HG03521 (cell line): Measurements from ENCODE around the gene POC1A.
A peak's percentile ranks its signal among the peaks of the same experiment; 100 is the strongest.
"Not testable (repeated sequence)": the region's sequence is repeated elsewhere in the genome, so short reads cannot be mapped to it uniquely, and the experiment has no call there.

Experiments
- ATAC-seq: cut with Tn5 transposase; IDR thresholded peaks from one replicate; pipeline ENCODE4 v1.9.1; 2021; ENCODE audit warnings: mild to moderate bottlenecking, moderate library complexity; ENCODE audit not compliant: unreplicated experiment

POC1A gene

GRCh38 chr3:52153389-52154096 is 680 bp downstream of the POC1A start:
- no peak for ATAC-seq

DNA sequence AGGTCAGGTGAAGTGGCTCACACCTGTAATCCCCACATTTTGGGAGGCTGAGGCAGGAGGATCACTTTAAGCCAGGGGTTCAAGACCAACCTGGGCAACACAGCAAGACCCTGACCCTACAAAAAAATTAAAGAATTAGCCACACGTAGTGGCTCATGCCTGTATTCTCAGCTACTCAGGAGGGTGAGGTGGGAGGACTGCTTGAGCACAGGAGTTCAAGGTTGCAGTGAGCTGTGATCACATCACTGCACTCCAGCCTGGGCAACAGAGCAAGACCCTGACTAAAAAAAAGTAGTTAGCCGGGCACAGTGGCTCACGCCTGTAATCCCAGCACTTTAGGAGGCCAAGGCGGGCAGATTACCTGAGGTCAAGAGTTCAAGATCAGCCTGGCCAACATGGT is 2.2 kb downstream of the POC1A start:
- ATAC-seq = not testable (repeated sequence)

GRCh38 chr3:52150860-52151259 is 3.4 kb downstream of the POC1A start:
- ATAC-seq = no peak

- no peak for ATAC-seq
These were observed 3.9 kb downstream of the POC1A start for GRCh38 chr3:52150357-52150756.

- ATAC-seq = no peak
These were observed 4.5 kb downstream of the POC1A start for GRCh38 chr3:52149726-52150125.

GRCh38 chr3:52149021-52149420 is 5.2 kb downstream of the POC1A start:
- no peak for ATAC-seq

GRCh38 chr3:52147804-52148203 is 6.4 kb downstream of the POC1A start:
- ATAC-seq = no peak

GRCh38 chr3:52146811-52147210 is 7.4 kb downstream of the POC1A start:
- ATAC-seq = no peak

DNA sequence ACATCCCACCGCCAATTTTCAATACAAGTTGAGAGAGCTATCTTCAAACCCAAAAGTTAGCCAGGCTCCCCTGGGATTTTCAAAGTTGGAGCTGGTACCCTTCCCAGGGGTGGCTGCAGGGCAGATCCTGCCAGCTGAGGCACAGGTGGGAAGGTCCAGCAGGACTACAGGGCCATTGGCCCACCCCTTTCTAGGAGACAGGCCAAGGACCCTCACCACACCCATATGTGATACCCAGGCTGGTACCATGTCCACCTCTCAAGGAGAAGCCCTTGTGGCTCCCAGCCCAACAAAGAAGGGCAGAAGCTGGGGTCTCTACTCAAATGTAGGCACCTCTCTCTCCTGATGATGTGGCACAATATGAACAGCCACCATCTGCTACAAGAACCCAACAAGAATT is 8.0 kb downstream of the POC1A start:
- no peak for ATAC-seq

- ATAC-seq = no peak
These were observed 8.5 kb downstream of the POC1A start for GRCh38 chr3:52145736-52146110.

GRCh38 chr3:52144796-52145735 is 9.2 kb downstream of the POC1A start:
- ATAC-seq = no peak

GRCh38 chr3:52144034-52144795 is 10.0 kb downstream of the POC1A start:
- ATAC-seq = peak; percentile 51

- no peak for ATAC-seq
These were observed 10.6 kb downstream of the POC1A start for GRCh38 chr3:52143616-52144015.

GRCh38 chr3:52143156-52143555 is 11.1 kb downstream of the POC1A start:
- no peak for ATAC-seq

- ATAC-seq = no peak
These were observed 12.5 kb downstream of the POC1A start for GRCh38 chr3:52141751-52142150.

DNA sequence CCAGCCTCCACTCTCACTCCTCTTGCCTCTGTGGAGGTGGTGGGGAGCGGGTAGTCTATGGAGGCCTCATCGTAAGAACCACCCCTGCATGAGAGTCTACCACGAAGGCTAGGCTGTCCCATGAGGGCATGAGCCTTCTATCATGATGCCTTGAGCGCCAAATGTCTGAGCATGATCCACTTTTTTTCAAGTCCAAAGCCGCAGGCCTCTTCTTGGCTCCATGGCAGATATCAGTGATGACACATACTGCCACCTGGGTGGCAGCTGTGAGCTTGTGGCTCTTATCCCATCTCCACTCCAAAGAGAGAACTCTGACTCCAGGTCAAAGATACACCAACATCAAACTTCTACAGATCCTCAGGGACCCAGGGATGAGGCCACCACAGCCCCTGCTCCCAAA is 13.5 kb downstream of the POC1A start:
- no peak for ATAC-seq

- ATAC-seq = no peak
These were observed 14.2 kb downstream of the POC1A start for GRCh38 chr3:52140000-52140399.

DNA sequence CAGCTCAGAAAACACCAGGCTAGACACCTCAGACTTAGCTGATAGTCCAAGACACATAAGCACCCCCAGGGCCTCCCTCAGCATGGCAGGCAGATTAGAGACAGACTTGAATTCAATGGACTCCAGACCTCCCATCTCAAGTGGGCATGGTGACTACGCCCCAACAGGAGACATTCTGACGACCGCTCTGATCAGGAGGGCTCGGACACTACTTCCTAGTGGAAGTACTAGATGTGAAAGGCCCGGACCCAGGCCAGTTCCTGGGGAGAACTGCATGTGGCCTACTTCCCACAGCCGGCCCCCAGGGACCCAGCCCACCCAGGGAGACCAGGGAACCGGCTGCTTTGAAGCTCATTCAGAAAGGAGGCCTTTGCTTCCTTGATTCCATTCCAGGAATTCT is 16.9 kb downstream of the POC1A start:
- no peak for ATAC-seq

DNA sequence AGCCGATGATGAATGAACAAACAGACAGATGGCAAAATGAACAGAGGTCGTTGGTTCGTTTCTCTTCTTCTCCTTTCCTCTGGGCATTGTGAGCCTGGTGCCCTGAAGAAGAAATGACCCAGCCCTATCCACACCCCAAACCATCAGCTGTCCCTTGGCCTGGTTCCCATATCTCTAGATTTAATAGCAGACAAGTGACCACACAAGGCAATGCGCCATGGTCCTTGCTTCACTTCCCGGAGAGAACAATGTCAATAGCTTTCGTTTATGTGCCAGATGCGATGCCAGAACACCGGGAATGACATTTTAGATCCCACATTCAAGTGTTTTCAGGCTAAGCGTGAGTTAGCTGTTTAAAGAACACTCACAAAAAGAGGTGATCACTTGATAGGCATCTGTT is 17.7 kb downstream of the POC1A start:
- ATAC-seq = no peak

GRCh38 chr3:52135332-52135731 is 18.9 kb downstream of the POC1A start:
- ATAC-seq = no peak

GRCh38 chr3:52134761-52135160 is 19.5 kb downstream of the POC1A start:
- ATAC-seq = no peak
